GM21367 (cell line): Measurements from ENCODE around the gene PLXNA4.

Experiments used
- ATAC-seq: cut with Tn5 transposase; IDR thresholded peaks from one replicate; pipeline ENCODE4 v1.9.1; 2021; ENCODE audit not compliant: unreplicated experiment

PLXNA4 gene

GRCh38 chr7:132248841-132249240, 327.4 kb downstream of the PLXNA4 start:
- no peak for ATAC-seq

DNA sequence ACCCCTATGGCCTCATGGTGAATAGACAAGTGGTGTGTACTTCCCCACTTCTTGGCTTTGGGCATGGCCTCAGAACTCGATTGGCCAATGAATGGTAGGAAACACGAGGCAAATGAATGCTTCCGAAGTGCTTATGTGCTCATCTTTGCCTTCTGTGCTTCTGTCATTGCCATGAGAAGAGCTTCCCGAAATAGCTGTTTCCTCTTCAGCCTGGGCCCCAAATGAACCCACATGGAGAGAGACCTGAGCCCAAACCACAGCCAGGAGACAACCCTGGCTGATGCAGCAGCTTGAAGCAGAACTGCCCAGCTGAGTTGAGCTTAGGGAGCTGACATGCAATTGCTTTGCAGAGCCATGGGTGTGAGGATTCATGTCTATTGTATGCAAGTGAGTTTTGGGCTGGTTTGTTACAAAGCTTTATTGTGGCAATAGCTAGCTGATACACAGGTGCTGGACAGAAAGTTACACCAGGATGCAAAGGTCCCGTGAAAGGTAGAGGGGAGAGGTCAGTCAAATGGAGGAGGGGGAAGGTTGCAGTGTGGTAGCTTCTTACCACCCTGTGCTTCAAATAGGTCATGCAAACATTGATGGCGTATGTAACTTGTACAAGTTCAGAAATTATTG, 328.2 kb downstream of the PLXNA4 start:
- no peak for ATAC-seq

DNA sequence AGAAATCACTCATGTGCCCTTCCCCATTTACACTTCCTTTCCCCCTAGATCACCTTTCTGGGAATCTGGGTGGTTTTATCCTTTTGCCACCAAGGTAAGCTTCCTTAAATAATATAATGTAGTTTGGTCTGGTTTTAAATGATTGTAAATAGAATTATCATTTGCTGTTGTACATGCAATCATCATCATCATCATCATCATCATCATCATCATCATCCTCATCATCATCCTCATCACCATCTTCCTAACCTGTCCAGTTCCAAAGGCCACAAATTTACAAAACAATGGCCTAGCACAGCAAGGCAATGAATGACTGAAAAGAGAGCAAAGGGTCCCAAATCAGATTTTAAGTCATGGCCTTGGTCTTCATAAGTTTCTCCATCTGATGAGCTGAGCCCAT, 329.7 kb downstream of the PLXNA4 start:
- no peak for ATAC-seq

DNA sequence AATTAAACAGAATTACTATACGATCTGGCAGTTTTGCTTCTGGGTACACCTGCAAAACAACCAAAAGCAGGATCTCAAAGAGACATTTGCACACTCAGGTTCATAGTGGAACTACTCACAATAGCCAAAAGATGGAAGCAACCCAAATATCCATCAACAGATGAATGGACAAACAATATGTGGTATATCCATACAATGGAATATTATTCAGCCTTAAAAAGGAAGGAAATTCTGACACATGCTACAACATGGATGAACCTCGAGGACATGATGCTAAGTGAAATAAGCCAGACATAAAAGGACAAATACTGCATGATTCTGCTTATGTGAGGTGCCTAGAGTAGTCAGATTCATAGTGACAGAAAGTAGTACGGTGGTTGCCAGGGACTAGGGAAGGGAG, 330.7 kb downstream of the PLXNA4 start:
- no peak for ATAC-seq

DNA sequence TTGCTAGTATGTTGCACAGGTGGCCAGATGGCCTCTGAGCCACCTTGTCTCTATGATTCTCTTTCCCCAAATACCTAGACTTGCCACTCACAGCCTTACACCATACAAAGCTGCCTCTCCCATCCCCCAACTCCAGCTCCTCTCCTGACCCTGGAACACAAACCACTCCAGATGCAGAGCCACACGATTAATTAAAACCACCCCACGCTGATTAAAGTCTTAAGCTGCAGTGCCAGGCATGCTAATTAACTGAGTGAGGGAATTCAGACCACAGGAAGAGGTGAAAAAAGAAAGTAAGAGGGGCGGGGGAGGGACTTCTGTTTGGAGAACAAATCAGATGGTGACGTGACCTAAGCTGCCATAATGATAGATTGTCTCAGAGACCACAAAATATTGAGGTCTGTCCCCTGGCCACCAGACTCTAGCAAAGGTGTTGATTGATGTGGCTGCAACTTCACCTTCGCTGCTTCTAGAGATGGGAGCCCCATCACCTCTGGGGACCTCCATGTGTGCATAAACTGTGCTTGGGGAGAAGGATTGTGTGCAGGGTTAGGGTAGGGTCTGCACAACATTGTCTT, 331.3 kb downstream of the PLXNA4 start:
- ATAC-seq, result no peak

GRCh38 chr7:132243463-132243862, 332.8 kb downstream of the PLXNA4 start:
- ATAC-seq, result no peak

DNA sequence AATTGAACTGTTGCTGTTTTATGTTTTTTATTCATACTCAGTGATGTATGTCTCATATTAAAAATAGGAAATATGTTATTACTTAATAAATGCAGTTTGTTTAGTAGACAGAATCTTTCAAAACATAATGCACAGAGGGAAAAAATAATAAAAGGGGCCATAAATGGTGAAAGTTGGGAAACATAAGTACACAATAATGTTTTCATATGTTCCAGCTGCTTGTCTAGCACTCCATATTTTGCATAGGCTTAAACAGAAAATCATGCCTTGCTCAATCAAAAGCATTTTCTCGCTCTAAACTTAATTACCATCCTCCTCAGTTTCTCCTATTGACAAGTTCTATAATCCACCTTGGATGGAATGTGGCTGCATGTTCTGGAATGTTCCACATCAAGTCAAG, 333.2 kb downstream of the PLXNA4 start:
- no peak for ATAC-seq

DNA sequence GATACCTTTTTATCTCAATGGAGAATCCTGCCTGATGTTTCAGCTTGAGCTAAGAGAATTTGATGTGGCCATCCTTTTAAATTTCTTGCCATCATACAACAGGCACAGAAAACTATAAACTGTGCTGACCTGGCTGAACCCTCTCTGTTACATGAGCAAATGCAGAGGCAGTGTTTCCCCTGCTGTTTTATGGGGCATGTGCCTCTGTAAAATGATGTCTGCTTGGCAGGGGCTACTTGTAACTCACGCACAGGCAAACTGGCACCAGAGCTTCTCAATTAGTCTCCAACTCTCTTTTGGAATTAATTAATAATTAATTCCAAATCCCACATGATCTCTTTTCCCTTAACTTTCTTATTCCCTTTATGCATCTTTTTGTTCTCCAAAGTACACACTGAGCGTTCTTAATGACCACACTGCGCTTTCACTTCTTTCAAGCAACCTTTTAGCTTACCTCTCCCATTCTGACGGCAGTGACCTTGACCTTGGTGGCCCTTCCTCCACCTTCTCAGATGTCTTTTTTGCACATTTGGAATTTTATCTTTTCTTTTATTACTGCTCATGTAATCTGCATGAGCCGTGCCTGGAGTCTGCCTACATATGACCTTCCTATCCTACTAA, 334.0 kb downstream of the PLXNA4 start:
- no peak for ATAC-seq

DNA sequence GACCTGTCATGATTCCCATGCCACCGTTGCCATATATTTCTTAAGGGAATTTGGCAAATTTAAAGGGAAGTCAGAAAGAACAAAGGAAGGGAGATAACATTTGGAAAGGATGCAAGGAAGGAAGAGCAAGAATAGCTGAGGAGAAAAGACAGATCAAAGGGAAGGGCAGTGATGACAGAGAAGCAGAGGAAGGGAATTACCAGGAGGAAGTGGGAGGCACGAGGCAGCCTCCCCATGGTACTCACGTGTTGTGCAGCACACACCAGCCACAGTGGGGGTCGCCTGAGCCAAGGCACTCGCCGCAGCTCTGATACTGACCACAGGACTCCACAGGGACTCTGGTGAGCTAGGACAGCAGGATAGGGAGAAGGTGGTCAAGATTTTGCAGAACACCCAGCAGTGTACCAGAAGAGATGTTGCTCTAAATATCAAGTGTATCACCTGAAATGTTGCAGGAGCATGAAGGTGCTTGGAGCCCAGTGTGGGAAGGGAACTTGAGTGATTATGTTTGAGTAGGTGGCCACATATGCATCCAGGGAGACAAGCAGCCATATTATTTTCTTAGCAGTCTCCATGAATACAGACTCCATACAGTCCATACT, 335.3 kb downstream of the PLXNA4 start:
- ATAC-seq, result no peak

DNA sequence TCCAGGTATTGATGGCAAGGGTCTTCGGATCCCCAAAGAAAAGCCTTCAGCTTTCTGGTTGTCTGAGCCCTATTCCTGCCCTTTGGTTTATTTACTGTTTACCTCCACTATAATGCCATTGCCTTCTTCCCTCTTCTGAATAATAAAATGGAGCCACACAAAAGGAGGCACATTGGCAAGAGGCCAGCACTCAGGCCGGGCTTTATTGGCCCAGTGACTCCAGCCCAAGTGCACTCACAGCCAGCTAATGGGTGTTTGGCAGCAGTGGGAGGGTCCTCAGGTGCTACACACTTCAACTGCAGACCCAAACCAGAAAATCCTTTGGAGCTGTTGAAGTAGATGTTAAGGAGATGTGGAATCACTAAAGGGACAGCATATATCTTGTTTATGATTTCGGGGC, 336.0 kb downstream of the PLXNA4 start:
- no peak for ATAC-seq

DNA sequence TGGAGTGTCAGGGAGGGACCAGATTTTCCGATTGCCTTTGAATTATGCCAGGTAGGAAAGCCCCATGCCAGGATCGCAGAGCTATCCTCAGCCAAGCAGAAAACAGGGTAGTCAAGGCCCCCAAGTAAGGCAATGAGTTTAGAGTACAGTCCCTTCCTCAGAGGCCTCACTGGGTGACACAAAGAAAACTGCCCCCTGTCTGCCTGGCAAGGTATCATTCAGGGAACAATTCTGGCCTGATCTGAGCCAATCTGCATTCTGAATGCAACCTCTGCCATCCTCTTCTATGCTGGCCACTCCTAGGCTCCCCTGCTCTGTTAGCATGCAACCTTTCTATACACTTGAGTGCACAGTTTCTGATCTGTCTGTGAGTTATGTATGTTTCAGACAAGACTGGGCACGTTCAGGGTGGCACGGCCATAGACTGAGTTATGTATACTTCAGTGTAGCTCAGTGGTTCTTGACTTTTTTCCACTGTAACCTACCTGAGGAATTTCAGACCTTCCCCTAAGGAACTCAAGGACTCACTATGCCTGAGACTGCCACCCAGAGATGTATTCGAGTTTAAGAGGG, 336.8 kb downstream of the PLXNA4 start:
- ATAC-seq, result no peak

DNA sequence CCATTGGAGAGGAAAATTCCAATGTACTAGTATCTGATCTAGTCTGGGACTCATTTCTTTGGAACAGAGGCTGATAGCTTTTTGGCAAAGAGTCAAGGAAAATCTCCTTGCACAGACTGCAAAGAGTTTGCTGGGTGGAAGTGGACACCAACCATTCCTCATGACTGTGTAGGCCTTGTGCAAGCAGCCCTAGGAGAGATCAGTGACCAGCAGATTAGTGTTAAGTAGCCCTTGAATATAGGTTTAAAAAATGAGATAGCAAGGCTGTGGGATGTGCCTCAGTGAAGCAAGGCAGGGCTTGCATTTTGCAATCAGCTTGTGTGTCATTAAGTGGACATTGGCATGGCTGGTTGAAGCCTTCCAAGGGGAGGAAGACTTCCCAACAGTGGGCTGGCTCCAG, 341.6 kb downstream of the PLXNA4 start:
- ATAC-seq, result no peak

- no peak for ATAC-seq
These were observed 343.9 kb downstream of the PLXNA4 start for GRCh38 chr7:132232406-132232805.

DNA sequence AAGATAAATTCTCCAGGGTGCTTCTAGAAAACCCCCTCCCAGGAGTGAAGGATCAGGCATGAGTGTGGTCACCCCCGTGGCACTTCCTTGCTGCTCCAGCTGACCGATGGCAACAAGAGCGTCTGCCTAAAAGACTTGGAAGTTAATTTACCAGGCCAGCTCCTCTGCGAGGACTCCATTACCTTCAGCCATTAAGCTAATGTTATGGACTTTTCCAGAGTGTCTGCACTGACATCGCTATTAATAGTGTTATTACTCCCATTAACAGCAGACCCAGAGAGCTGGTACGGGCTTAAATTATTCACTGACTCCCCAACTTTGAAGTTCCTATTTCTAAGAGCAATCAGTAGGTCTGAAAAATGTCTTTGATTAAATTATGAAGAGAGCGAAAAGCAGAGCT, 345.8 kb downstream of the PLXNA4 start:
- ATAC-seq, result no peak

DNA sequence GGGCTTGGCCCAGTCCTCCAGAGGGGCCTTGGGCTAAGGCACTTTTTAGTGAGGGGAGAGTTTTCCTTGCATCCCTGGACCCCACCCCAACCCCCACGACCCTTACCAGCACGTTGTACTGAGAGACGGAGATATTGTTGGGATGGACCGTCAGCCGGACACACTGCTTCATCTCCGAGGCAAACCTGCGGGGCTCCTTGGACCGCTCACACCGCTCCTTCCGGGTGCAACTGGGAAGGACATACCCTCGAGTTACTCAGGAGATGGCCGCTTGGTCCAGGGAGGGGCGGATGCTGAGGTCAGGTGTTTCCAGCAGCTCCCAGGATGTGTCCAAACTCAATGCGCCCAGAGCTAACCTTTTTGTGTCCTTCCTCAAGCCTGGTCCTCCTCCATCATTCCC, 348.0 kb downstream of the PLXNA4 start:
- ATAC-seq, result no peak

DNA sequence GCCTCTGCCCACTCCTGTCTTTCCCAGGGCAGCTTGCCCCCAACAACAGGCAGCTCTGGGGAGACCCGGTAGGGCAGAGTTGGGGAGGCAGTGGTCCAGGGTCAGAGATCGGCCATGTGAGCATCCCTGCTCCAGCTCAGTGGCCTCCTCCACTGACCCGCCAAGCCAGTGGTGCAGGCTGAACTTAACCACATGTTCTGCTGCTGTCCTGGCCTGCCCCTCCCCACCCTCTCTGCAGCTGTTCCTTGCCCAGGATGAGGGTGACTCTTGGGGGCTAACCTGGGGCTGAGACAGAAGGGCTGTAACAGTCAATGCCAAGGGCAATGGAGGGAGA, 349.3 kb downstream of the PLXNA4 start:
- no peak for ATAC-seq

- no peak for ATAC-seq
These were observed 350.0 kb downstream of the PLXNA4 start for GRCh38 chr7:132226046-132226956.

- no peak for ATAC-seq
These were observed 350.8 kb downstream of the PLXNA4 start for GRCh38 chr7:132225216-132226030.

DNA sequence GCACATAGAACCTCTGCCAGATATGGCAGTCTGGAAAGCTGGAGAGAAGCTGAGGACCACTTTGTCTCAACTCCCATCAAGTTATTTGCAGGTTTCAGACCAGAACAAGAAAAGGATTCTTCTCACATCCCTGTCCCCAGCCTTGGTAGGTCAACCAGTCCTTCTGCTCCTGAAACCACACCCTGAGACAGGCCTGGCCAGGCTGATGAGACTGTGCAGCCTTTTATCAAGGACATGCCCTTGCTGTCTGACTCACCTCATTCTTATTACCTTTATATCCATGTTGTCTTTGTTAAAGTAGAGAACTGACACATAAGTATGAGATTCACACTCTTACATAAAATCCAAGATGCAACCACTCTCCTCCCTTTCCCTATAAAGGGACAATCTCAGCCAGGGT, 354.9 kb downstream of the PLXNA4 start:
- ATAC-seq, result no peak

- ATAC-seq, result no peak
These were observed 356.2 kb downstream of the PLXNA4 start for GRCh38 chr7:132220060-132220459.
